Smooth muscle cell (in vitro differentiated cells): Measurements from ENCODE around the gene ANKRD44. TPM values are rescaled to one million over a fixed set of nuclear protein-coding genes. Genes with fewer than 3 reads are reported as not detected.

Source experiments
- DNase-seq: peaks from one replicate; lab custom pipeline; 2025; ENCODE audit not compliant: unreplicated experiment; lab: John Stamatoyannopoulos, UW
- H2AFZ ChIP-seq: fragments of 200-600 bp; sonication (generic); 2 replicates; pipeline ENCODE4 v1.6.0; 2016; ENCODE audit warnings: antibody characterized with exemption, low read depth, mild to moderate bottlenecking
- H3F3A ChIP-seq: fragments of 200-600 bp; sonication (generic); 2 replicates; pipeline ENCODE4 v1.6.0; 2017; ENCODE audit warnings: antibody characterized with exemption, low read depth
- H3K27ac ChIP-seq: fragments of 200-600 bp; sonication (generic); 2 replicates; pipeline ENCODE4 v1.5.1; 2016; ENCODE audit warnings: low read depth, mild to moderate bottlenecking
- H3K27me3 ChIP-seq: fragments of 200-600 bp; sonication (generic); 2 replicates; pipeline ENCODE4 v1.6.1; 2016; ENCODE audit warnings: low read depth, mild to moderate bottlenecking
- H3K36me3 ChIP-seq: fragments of 200-600 bp; sonication (generic); 2 replicates; pipeline ENCODE4 v1.5.1; 2016; ENCODE audit warnings: low read depth
- H3K4me1 ChIP-seq: fragments of 200-600 bp; sonication (generic); 2 replicates; pipeline ENCODE4 v1.5.1; 2016; ENCODE audit warnings: low read depth
- H3K4me2 ChIP-seq: fragments of 200-600 bp; sonication (generic); 2 replicates; pipeline ENCODE4 v1.6.0; 2016; ENCODE audit warnings: mild to moderate bottlenecking
- H3K4me3 ChIP-seq: fragments of 200-600 bp; sonication (generic); 2 replicates; pipeline ENCODE4 v1.5.1; 2016; ENCODE audit warnings: mild to moderate bottlenecking
- H3K79me2 ChIP-seq: fragments of 200-600 bp; sonication (generic); 2 replicates; pipeline ENCODE4 v1.6.0; 2016; ENCODE audit warnings: low read depth, mild to moderate bottlenecking
- H3K9ac ChIP-seq: fragments of 200-600 bp; sonication (generic); 2 replicates; pipeline ENCODE4 v1.6.0; 2016; ENCODE audit warnings: low read depth
- H3K9me3 ChIP-seq: fragments of 200-600 bp; sonication (generic); replicated peaks from 2 replicates; pipeline ENCODE4 v1.5.1; 2016; ENCODE audit warnings: low read depth
- H4K20me1 ChIP-seq: fragments of 200-600 bp; sonication (generic); 2 replicates; pipeline ENCODE4 v1.6.0; 2016; ENCODE audit warnings: low read depth
- WGBS: methylation state at CpG from one replicate; pipeline ENCODE4 v1.1.7; 2016; ENCODE audit warnings: low lambda C conversion rate; 5-methylcytosine and 5-hydroxymethylcytosine counted together
- polyA plus RNA-seq: library from polyadenylated mRNA; unstranded; fragments of >200 nt; fragmentation: Nextera tagmentation; extraction: Ambion mirVana; gene quantifications from 2 replicates; pipeline ENCODE4 v1.2.1, GENCODE V29; 2016
- total RNA-seq: library from RNA; depleted of rRNA; stranded (reverse); fragments of >200 nt; gene quantifications from 2 replicates; pipeline ENCODE4 v1.2.3, GENCODE V29; 2014
- TF ChIP-seq, protein P1 (sequence below): fragments of 200-600 bp; sonication (generic); IDR thresholded peaks from 2 replicates; pipeline ENCODE4 v1.5.1; 2017; ENCODE audit warnings: borderline replicate concordance, mild to moderate bottlenecking, antibody characterized with exemption; ENCODE audit not compliant: insufficient read depth, poor library complexity, severe bottlenecking

ANKRD44 gene
- total and polyA plus RNA-seq, 2 experiments from 2014 or later: 3.6 to 5.5 TPM

- no peaks in the 10 kb centered on the region for H3K36me3 ChIP-seq
Measured at GRCh38 chr2:197339496-197340220, 29.1 kb upstream of the ANKRD44 start.

DNA sequence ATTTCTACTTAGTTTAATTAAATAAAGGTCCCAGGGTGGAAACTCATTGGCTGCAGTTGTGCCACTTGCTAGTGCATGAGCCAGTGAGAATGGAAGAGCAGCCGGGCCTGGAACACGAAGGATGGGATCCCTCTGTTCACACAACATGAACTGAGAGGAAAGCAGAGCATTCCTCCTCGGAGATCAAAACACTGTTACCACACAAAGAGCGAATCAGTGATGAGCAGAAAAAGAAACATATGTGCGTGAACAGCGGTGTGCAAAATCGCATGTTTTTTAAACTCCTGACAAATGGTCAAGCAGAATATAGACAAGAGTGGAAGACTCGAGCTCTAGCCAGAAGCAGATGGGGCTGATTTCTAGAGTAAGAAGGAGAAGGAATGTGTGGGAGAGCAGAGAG lies 28.4 kb upstream of the ANKRD44 start:
- H2AFZ ChIP-seq: no peak overlapping the region
- no peaks in the 10 kb centered on the region for H3K27me3 ChIP-seq
- H3K79me2 ChIP-seq: no peaks in the 10 kb centered on the region
- H4K20me1 ChIP-seq: no peaks in the 10 kb centered on the region
- no peak overlapping the region for H3K27ac ChIP-seq
- DNase-seq: no peak
- no peaks in the 10 kb centered on the region for H3F3A ChIP-seq
- no peak overlapping the region for H3K4me3 ChIP-seq
- H3K9me3 ChIP-seq: no peaks in the 10 kb centered on the region
- no peaks in the 10 kb centered on the region for H3K4me1 ChIP-seq
- H3K9ac ChIP-seq: no peak overlapping the region
- no peak overlapping the region for H3K4me2 ChIP-seq
- TF ChIP-seq, protein P1, sequence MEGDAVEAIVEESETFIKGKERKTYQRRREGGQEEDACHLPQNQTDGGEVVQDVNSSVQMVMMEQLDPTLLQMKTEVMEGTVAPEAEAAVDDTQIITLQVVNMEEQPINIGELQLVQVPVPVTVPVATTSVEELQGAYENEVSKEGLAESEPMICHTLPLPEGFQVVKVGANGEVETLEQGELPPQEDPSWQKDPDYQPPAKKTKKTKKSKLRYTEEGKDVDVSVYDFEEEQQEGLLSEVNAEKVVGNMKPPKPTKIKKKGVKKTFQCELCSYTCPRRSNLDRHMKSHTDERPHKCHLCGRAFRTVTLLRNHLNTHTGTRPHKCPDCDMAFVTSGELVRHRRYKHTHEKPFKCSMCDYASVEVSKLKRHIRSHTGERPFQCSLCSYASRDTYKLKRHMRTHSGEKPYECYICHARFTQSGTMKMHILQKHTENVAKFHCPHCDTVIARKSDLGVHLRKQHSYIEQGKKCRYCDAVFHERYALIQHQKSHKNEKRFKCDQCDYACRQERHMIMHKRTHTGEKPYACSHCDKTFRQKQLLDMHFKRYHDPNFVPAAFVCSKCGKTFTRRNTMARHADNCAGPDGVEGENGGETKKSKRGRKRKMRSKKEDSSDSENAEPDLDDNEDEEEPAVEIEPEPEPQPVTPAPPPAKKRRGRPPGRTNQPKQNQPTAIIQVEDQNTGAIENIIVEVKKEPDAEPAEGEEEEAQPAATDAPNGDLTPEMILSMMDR: no peak
- no peaks in the 10 kb centered on the region for H3K36me3 ChIP-seq
- WGBS: 91% methylated on average over 8 of the region's 8 CpGs

More at GRCh38 chr2:197339496-197340220, 29.1 kb upstream of the ANKRD44 start:
- no peaks in the 10 kb centered on the region for H3K27me3 ChIP-seq
- 86% methylated on average over 7 of the region's 7 CpGs for WGBS
- no peak overlapping the region for H3K9ac ChIP-seq
- no peak overlapping the region for H2AFZ ChIP-seq
- H3K27ac ChIP-seq: no peak overlapping the region
- TF ChIP-seq, protein P1: no peak
- H3K4me3 ChIP-seq: no peak overlapping the region
- H3K4me2 ChIP-seq: no peak overlapping the region
- H3K4me1 ChIP-seq: no peaks in the 10 kb centered on the region
- H4K20me1 ChIP-seq: no peaks in the 10 kb centered on the region
- no peaks in the 10 kb centered on the region for H3F3A ChIP-seq
- DNase-seq: no peak
- H3K79me2 ChIP-seq: no peaks in the 10 kb centered on the region
- no peaks in the 10 kb centered on the region for H3K9me3 ChIP-seq

- TF ChIP-seq, protein P1: no peak
- no peak for DNase-seq
Measured at GRCh38 chr2:197332641-197333040, 22.1 kb upstream of the ANKRD44 start.

GRCh38 chr2:197328461-197328860 lies 17.9 kb upstream of the ANKRD44 start:
- Histone ChIP-seq H3K4me3 (no peak overlapping the region), H3K27me3 (no peaks in the 10 kb centered on the region), H3K79me2 (no peaks in the 10 kb centered on the region), H3K4me2 (no peak overlapping the region), H3K27ac (no peak overlapping the region), H2AFZ (no peak overlapping the region), H3K9me3 (no peaks in the 10 kb centered on the region), H3F3A (no peaks in the 10 kb centered on the region), H3K9ac (no peak overlapping the region), H3K4me1 (no peaks in the 10 kb centered on the region), H3K36me3 (no peaks in the 10 kb centered on the region), H4K20me1 (no peaks in the 10 kb centered on the region)
- WGBS: 81% methylated on average over 5 of the region's 5 CpGs
- TF ChIP-seq, protein P1: no peak
- no peak for DNase-seq

More at GRCh38 chr2:197332641-197333040, 22.1 kb upstream of the ANKRD44 start:
- Histone ChIP-seq H3K36me3 (no peaks in the 10 kb centered on the region), H3K27ac (no peak overlapping the region), H3K27me3 (no peaks in the 10 kb centered on the region), H3K4me2 (no peak overlapping the region), H3K4me3 (no peak overlapping the region), H3K9me3 (no peaks in the 10 kb centered on the region), H3F3A (no peaks in the 10 kb centered on the region), H3K79me2 (no peaks in the 10 kb centered on the region), H3K9ac (no peak overlapping the region), H2AFZ (no peak overlapping the region), H4K20me1 (no peaks in the 10 kb centered on the region), H3K4me1 (no peaks in the 10 kb centered on the region)
- WGBS: 96% methylated on average over 2 of the region's 2 CpGs
